MM.1S (cell line): ENCODE data around the gene PCGF5.

Experiments
- DNase-seq: peaks from one replicate; pipeline ENCODE4 v3.0.0-alpha.2; 2015
- H2AFZ ChIP-seq: fragments of 300-600 bp; sonication (generic); 2 replicates; pipeline ENCODE4 v1.6.0; 2016; ENCODE audit warnings: antibody characterized with exemption, low read length
- H3F3A ChIP-seq: fragments of 300-600 bp; sonication (generic); 2 replicates; pipeline ENCODE4 v1.6.1; 2016; ENCODE audit warnings: mild to moderate bottlenecking, antibody characterized with exemption, low read length, moderate library complexity, mixed read lengths; ENCODE audit not compliant: insufficient read depth
- H3K27ac ChIP-seq: fragments of 300-600 bp; sonication (generic); 2 replicates; pipeline ENCODE4 v1.5.1; 2016; ENCODE audit warnings: mild to moderate bottlenecking, low read length
- H3K27me3 ChIP-seq: fragments of 300-600 bp; sonication (generic); replicated peaks from 2 replicates; pipeline ENCODE4 v1.6.0; 2016; ENCODE audit warnings: low read length; ENCODE audit not compliant: insufficient read depth
- H3K36me3 ChIP-seq: fragments of 300-600 bp; sonication (generic); replicated peaks from 2 replicates; pipeline ENCODE4 v1.6.1; 2016; ENCODE audit warnings: mild to moderate bottlenecking, low read length, mixed read lengths; ENCODE audit not compliant: insufficient read depth
- H3K4me1 ChIP-seq: fragments of 300-600 bp; sonication (generic); 2 replicates; pipeline ENCODE4 v1.6.1; 2016; ENCODE audit warnings: low read length, mixed read lengths
- H3K4me2 ChIP-seq: fragments of 300-600 bp; sonication (generic); 2 replicates; pipeline ENCODE4 v1.6.0; 2016; ENCODE audit warnings: low read depth, low read length
- H3K4me3 ChIP-seq: fragments of 300-600 bp; sonication (generic); 2 replicates; pipeline ENCODE4 v1.5.1; 2016; ENCODE audit warnings: low read length, mixed read lengths
- H3K79me2 ChIP-seq: fragments of 300-600 bp; sonication (generic); 2 replicates; pipeline ENCODE4 v1.6.1; 2016; ENCODE audit warnings: mixed run types, low read length, mixed read lengths
- H3K9ac ChIP-seq: fragments of 300-600 bp; sonication (generic); 2 replicates; pipeline ENCODE4 v1.6.1; 2016; ENCODE audit warnings: low read length, mixed read lengths
- H3K9me2 ChIP-seq: fragments of 300-600 bp; sonication (generic); replicated peaks from 2 replicates; pipeline ENCODE4 v1.6.1; 2016; ENCODE audit warnings: mild to moderate bottlenecking, low read length, mixed read lengths; ENCODE audit not compliant: insufficient read depth
- H3K9me3 ChIP-seq: fragments of 300-600 bp; sonication (generic); replicated peaks from 2 replicates; pipeline ENCODE4 v1.6.1; 2016; ENCODE audit warnings: mild to moderate bottlenecking, low read length, mixed read lengths; ENCODE audit not compliant: insufficient read depth
- H4K20me1 ChIP-seq: fragments of 300-600 bp; sonication (generic); 2 replicates; pipeline ENCODE4 v1.6.1; 2016; ENCODE audit warnings: mild to moderate bottlenecking, low read length, moderate library complexity, mixed read lengths; ENCODE audit not compliant: insufficient read depth
- CTCF ChIP-seq: fragments of 300-600 bp; sonication (generic); IDR thresholded peaks from 2 replicates; pipeline ENCODE4 v1.5.1; 2016; ENCODE audit warnings: antibody characterized with exemption, low read length, mixed read lengths
- EZH2 ChIP-seq: fragments of 300-600 bp; sonication (generic); optimal IDR thresholded peaks from 2 replicates; pipeline ENCODE3; 2017; ENCODE audit warnings: low read depth, mild to moderate bottlenecking, antibody characterized with exemption, low read length, mixed read lengths
- EZH2phosphoT487 ChIP-seq: fragments of 300-600 bp; sonication (generic); IDR thresholded peaks from 2 replicates; pipeline ENCODE4 v1.6.1; 2018; ENCODE audit warnings: antibody characterized with exemption, low read length

Gene PCGF5

GRCh38 chr10:91289305-91289704 is 68.8 kb downstream of the PCGF5 start:
- Histone ChIP-seq H3K27me3 (no peaks in the 10 kb centered on the region), H3K79me2 (no peaks in the 10 kb centered on the region), H3K27ac (no peak overlapping the region), H3K9ac (no peak overlapping the region), H3K9me2 (no peaks in the 10 kb centered on the region), H2AFZ (no peak overlapping the region), H3K36me3 (no peaks in the 10 kb centered on the region), H4K20me1 (no peaks in the 10 kb centered on the region), H3K4me3 (no peak overlapping the region), H3K4me2 (no peak overlapping the region), H3K4me1 (no peaks in the 10 kb centered on the region), H3K9me3 (no peaks in the 10 kb centered on the region), H3F3A (no peaks in the 10 kb centered on the region)
- TF ChIP-seq EZH2phosphoT487 (no peak), CTCF (no peak), EZH2 (no peak)
- DNase-seq = no peak

- Histone ChIP-seq H3K9me3 (no peaks in the 10 kb centered on the region), H4K20me1 (no peaks in the 10 kb centered on the region), H3K4me2 (no peak overlapping the region), H3F3A (no peaks in the 10 kb centered on the region), H3K4me1 (no peaks in the 10 kb centered on the region), H3K9me2 (no peaks in the 10 kb centered on the region), H3K27ac (no peak overlapping the region), H2AFZ (no peak overlapping the region), H3K79me2 (no peaks in the 10 kb centered on the region), H3K4me3 (no peak overlapping the region), H3K9ac (no peak overlapping the region), H3K36me3 (no peaks in the 10 kb centered on the region), H3K27me3 (no peaks in the 10 kb centered on the region)
- no peak for DNase-seq
- TF ChIP-seq CTCF (no peak), EZH2 (no peak), EZH2phosphoT487 (no peak)
Observed at GRCh38 chr10:91290607-91291006, 70.1 kb downstream of the PCGF5 start.

- Histone ChIP-seq H3K36me3 (no peaks in the 10 kb centered on the region), H3K9me2 (no peaks in the 10 kb centered on the region), H3K9me3 (no peaks in the 10 kb centered on the region), H3K4me1 (peaks cover 11% of the 10 kb centered on the region; the same call in 1 of the 2 replicates), H3K79me2 (no peaks in the 10 kb centered on the region), H4K20me1 (no peaks in the 10 kb centered on the region), H3K27me3 (no peaks in the 10 kb centered on the region), H3F3A (no peaks in the 10 kb centered on the region), H2AFZ (no peak overlapping the region), H3K4me3 (no peak overlapping the region), H3K27ac (no peak overlapping the region), H3K9ac (no peak overlapping the region), H3K4me2 (no peak overlapping the region)
- DNase-seq = no peak
- TF ChIP-seq EZH2 (no peak), CTCF (no peak), EZH2phosphoT487 (no peak)
Observed at GRCh38 chr10:91294134-91294906, 73.9 kb downstream of the PCGF5 start.
